GM19328 (cell line): ENCODE data around the gene SNX9.
"Not testable (repeated sequence)": the region's sequence is repeated elsewhere in the genome, so short reads cannot be mapped to it uniquely, and the experiment has no call there.

ENCODE experiments used
- ATAC-seq: cut with Tn5 transposase; IDR thresholded peaks from one replicate; pipeline ENCODE4 v1.9.1; 2021; ENCODE audit warnings: mild to moderate bottlenecking, moderate library complexity; ENCODE audit not compliant: unreplicated experiment

The SNX9 gene

DNA sequence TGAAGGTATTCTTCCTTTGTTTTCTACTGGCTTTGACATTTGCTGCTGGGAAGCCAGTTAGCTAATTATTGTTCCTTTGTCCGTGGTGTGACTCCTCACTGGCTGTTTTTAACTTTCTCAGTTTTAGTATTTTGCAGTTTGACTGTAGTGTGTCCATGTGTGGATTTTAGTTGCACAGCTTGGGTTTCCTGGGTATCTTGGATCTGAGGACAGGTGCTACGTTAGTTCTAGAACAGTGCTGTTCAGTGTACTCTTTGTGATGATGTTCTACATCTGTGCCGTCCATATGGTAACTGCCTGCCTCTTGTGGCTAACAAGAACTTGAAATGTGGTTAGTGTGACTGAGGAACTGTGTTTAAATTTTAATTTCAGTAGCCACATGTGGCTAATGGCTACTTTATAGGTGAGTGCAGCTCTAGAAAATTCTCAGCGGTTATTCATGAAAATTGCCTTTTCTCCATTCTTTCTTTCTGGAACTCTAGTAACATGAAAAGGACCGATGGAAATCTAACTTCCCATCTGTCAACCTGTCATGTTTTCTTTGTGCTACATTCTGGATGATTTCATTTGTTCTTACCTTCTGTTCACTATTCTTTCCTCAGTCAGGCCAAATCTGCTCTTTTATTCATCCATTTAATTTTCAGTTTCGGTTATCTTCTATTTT is 7.4 kb downstream of the SNX9 start:
- peak; percentile 86 for ATAC-seq

- no peak for ATAC-seq
Measured at GRCh38 chr6:157831018-157831369, 7.9 kb downstream of the SNX9 start.

- ATAC-seq, result no peak
Measured at GRCh38 chr6:157831424-157832249, 8.6 kb downstream of the SNX9 start.

DNA sequence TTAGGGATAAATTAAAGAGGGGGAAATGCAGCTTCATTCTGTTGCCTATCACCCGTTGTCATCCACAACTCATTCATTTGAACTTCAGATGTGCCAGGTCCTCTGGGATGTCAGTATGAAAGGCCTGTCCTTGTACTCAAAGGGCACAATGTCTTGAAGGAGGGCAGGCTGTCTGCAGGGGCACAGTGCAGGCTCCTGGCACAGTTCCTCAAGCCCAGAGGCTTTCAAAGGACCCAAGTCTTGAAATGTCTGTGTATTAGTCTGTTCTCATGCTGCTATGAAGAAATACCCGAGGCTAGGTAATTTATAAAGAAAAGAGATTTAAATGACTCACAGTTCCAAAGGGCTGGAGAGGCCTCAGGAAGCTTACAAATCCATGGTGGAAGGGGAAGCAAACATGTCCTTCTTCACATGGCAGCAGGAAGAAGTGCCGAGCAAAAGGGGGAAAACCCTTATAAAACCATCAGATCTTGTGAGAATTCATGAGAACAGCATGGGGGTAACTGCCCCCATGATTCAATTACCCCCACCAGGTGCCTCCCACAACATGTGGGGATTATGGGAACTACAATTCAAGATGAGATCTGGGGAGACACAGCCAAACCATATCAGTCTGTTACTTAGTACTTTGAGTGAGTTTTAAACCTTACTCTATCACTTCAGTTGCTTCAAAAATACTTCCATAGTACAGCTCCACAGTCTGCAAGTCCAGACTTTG is 9.4 kb downstream of the SNX9 start:
- no peak for ATAC-seq

- no peak for ATAC-seq
Measured at GRCh38 chr6:157834549-157834948, 11.5 kb downstream of the SNX9 start.

DNA sequence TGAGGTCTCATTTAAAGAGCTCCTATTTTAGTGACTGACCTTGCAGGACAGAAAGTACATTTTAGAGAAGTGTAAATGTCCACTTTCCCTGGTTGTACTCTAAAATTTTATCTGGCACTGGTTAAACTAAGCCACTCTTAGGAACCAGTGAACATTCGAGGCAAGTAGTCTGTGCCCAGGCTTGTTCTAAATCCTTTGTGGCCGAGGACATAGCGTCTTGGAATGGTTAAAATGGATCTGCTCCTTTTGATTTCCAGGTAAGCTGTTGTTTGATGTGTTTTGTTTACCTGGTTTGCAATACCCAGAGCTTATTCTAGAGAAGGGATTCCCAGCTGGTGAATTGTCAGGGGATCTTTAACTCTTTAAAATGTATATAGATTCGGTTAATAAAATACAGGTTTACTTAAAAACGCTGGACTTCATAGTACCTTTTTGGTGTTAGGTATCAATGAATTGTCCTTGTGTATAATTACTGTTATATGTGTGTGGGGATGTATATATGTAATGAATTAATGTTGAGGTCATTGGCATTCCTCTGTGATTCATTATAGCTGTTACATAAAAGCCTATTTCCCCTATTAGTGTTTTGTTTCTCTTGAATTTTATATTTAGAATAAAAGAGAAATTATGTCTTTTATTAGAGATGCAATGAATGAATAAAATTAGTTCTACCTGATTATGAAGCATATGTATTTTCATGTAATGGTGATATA is 15.8 kb downstream of the SNX9 start:
- no peak for ATAC-seq

- no peak for ATAC-seq
Measured at GRCh38 chr6:157839606-157840005, 16.6 kb downstream of the SNX9 start.

DNA sequence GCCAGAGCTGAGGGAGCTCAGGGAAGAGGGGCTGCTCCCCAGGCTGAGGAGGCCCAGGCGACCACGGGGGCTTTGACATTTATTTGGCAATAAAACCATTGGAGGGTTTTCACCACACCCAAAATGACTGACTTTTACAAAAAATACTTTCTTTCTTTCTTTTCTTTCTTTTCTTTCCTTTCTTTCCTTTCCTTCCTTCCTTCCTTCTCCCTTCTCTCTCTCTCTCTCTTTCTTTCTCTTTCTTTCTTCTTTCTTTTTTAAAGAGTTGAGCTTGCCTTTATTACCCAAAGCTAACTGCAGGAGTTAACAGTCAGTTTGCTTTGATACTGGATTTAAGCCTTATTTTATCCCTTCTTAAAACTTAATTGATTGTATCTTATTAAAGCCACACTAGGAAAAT is 17.2 kb downstream of the SNX9 start:
- ATAC-seq, result no peak

DNA sequence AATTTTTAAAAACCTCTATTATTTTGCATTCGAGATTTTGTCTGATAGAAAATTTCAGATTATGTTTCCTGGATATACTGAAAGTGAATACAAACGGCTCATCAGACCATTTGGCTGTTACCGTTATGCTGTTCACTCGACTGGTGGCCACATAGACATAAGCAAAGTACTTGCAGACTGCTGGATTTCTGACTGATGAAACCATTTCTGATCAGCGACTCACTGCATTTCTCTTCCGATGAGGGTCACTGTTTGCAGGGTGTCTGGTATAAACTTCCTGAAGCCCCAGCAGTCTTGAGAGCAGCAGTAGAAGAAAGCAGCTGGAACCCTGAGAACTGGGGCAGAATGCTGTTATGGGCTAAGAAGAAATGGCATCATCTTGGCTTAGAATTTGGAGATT is 17.7 kb downstream of the SNX9 start:
- no peak for ATAC-seq

- peak; percentile 85 for ATAC-seq
Measured at GRCh38 chr6:157841211-157841840, 18.3 kb downstream of the SNX9 start.

DNA sequence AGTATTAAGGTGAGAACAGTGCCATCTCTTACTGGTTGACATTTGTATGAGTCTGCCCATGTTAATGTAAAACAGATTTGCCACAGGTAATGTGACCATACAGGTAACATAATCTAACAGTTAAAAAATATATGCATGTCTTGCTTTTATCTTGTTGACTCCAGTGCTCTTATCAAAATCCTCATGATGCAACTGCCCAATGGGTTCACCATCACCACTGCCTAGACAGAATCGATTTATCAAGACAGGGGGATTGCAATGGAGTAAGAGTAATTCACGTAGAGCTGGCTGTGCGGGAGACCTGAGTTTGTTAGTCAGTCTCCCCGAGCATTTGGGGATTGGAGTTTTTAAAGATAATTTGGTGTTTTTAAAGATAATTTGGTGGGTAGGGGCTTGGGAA is 19.2 kb downstream of the SNX9 start:
- no peak for ATAC-seq

DNA sequence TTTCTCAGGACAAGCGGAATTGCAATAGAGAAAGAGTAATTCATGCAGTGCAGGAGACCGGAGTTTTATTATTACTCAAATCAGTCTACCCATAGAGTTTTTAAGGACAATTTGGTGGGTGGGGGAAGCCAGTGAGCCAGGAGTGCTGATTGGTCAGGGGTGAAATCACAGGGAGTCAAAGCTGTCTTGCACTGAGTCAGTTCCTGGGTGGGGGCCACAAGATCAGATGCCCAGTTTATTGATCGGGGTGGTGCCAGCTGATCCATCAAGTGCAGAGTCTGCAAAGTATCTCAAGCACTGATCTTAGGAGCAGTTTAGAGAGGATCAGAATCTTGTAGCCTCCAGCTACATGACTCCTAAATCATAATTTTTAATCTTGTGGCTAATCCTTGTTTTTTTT is 21.1 kb downstream of the SNX9 start:
- not testable (repeated sequence) for ATAC-seq

GRCh38 chr6:157845493-157846259 is 22.6 kb downstream of the SNX9 start:
- ATAC-seq, result no peak

- ATAC-seq, result no peak
Measured at GRCh38 chr6:157847846-157848245, 24.8 kb downstream of the SNX9 start.

DNA sequence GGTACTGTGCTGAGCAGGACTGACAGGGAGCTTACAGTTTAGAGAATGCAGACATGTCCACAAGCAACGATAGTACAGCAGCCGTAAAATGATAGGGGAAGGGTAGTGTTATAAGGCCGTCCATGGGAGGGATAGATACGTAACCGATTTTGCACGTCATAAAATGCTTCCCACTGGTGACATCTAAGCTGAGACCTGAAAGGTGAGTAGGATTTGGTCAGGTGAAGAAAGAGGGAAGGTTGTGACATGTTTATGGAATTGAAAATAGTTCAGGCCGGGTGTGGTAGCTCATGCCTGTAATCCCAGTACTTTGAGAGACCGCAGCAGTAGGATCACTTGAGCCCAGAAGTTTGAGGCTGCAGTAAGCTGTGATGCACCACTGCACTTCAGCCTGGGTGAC is 25.6 kb downstream of the SNX9 start:
- ATAC-seq, result no peak

- no peak for ATAC-seq
Measured at GRCh38 chr6:157849288-157850017, 26.4 kb downstream of the SNX9 start.

DNA sequence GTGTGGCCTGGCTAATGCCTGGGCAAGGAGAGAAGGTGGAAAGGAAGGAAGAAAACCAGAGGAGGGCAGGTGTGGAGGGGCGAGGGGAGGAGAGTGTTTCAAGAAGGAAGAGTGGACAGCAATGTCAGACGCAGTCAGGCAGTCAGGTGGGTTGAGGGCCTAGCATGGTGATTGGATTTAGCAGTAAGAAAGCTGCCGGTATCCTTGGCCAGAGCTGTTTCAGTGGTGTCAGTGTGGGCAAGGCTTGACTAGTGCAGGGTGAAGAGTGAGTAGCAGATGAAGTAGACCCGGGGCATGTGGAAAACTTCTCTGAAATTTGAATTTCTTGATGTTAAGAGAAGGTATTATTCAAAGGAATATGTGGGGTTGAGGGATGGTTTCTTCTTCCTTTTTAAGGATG is 27.0 kb downstream of the SNX9 start:
- no peak for ATAC-seq

DNA sequence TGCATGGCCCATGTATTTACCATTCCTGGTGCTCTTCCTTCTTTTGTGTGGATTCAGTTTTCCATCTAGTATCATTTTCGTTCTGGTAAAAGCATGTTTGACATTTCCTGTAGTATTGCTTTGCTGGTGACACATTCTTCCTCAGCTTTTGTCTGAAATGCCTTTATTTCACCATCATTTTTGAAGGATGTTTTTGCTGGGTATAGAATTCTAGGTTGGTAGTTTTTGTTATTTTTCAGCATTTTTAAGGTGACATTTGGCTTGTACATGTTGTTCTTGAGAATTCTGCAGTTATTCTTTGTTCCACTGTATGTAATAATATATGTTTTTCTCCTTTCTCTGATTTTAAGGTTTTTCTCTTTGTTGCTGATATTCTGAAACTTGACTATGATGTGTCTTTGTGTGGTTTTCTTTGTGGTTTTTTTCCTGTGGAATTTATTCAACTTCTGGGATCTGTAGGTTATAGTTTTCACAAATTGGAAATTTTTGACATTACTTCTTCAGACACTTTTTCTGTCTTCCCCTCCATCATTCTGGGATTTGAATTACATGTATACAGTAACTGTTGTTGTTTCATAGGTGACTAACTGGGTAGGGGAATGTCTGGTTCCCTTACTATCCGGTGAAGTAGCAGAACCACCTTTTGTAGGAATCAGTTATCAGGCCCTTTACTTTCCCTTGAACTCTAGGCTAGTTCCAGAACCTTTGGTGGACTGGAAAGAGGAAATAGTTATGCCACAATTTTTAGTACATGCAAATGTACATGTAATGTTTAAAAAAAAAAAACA is 30.2 kb downstream of the SNX9 start:
- no peak for ATAC-seq
